PC-9 (cell line): ENCODE data around the gene DNM3.

Experiments used
- EZH2 ChIP-seq: fragments of 200-600 bp; sonication (generic); IDR thresholded peaks from 2 replicates; pipeline ENCODE4 v1.8.0; 2017; ENCODE audit warnings: antibody characterized with exemption, low read depth
- TF ChIP-seq, protein P1 (sequence below): fragments of 200-600 bp; sonication (generic); conservative IDR thresholded peaks from 2 replicates; pipeline ENCODE4 v1.6.1; 2017; ENCODE audit warnings: mixed run types, antibody characterized with exemption, mild to moderate bottlenecking, moderate library complexity

DNA sequence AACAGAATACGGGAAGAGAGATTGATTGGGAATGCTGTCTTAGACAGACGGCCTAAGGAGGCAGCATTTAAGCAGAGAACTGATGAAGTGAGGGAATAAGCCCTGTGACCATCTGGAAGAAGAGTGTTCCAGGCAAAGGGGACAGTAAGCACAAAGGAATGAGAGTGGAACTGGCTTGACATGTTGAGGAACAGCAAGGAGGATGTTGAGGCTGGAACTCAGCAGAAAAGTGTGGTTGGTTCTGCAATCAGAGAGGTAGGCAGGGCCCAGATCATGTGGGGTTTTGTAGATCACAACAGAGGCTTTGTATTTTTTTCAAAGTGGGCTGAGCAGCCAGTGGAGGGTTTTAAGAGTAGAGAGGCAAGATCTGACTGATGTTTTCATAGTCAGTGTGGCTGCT lies 157.4 kb downstream of the DNM3 start:
- TF ChIP-seq, protein P1, sequence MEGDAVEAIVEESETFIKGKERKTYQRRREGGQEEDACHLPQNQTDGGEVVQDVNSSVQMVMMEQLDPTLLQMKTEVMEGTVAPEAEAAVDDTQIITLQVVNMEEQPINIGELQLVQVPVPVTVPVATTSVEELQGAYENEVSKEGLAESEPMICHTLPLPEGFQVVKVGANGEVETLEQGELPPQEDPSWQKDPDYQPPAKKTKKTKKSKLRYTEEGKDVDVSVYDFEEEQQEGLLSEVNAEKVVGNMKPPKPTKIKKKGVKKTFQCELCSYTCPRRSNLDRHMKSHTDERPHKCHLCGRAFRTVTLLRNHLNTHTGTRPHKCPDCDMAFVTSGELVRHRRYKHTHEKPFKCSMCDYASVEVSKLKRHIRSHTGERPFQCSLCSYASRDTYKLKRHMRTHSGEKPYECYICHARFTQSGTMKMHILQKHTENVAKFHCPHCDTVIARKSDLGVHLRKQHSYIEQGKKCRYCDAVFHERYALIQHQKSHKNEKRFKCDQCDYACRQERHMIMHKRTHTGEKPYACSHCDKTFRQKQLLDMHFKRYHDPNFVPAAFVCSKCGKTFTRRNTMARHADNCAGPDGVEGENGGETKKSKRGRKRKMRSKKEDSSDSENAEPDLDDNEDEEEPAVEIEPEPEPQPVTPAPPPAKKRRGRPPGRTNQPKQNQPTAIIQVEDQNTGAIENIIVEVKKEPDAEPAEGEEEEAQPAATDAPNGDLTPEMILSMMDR, result no peak
- TF ChIP-seq EZH2, result no peak
